Jurkat, Clone E6-1 (cell line): ENCODE results near the gene PARD3.
"Not testable (repeated sequence)": the region's sequence is repeated elsewhere in the genome, so short reads cannot be mapped to it uniquely, and the experiment has no call there.

Source experiments
- DNase-seq: peaks from one replicate; pipeline ENCODE4 v3.0.0-alpha.2; 2011; ENCODE audit warnings: low read depth, low spot score
- H3K4me3 ChIP-seq: 2 replicates; pipeline ENCODE4 v1.5.1; 2011; ENCODE audit warnings: mild to moderate bottlenecking, low read length, control low read depth, moderate library complexity

PARD3 gene

GRCh38 chr10:34444223-34445183 lies 370.6 kb downstream of the PARD3 start:
- H3K4me3 ChIP-seq: no peak overlapping the region
- DNase-seq: no peak

GRCh38 chr10:34439386-34439785 lies 375.7 kb downstream of the PARD3 start:
- not testable (repeated sequence) for DNase-seq, H3K4me3 ChIP-seq

- H3K4me3 ChIP-seq: no peak overlapping the region
- no peak for DNase-seq
These were observed 376.4 kb downstream of the PARD3 start for GRCh38 chr10:34438741-34439140.

- no peak for DNase-seq
- H3K4me3 ChIP-seq: no peak overlapping the region
These were observed 377.2 kb downstream of the PARD3 start for GRCh38 chr10:34437906-34438305.

- H3K4me3 ChIP-seq: no peak overlapping the region
- no peak for DNase-seq
These were observed 380.9 kb downstream of the PARD3 start for GRCh38 chr10:34434119-34434594.

GRCh38 chr10:34433241-34434076 lies 381.6 kb downstream of the PARD3 start:
- H3K4me3 ChIP-seq: no peak overlapping the region
- no peak for DNase-seq

- DNase-seq: no peak
- no peak overlapping the region for H3K4me3 ChIP-seq
These were observed 382.5 kb downstream of the PARD3 start for GRCh38 chr10:34432589-34432988.

GRCh38 chr10:34430685-34431084 lies 384.4 kb downstream of the PARD3 start:
- DNase-seq: no peak
- H3K4me3 ChIP-seq: no peak overlapping the region

GRCh38 chr10:34428501-34428900 lies 386.6 kb downstream of the PARD3 start:
- DNase-seq: no peak

GRCh38 chr10:34427911-34428216 lies 387.2 kb downstream of the PARD3 start:
- no peak overlapping the region for H3K4me3 ChIP-seq
- no peak for DNase-seq

More at GRCh38 chr10:34428501-34428900, 386.6 kb downstream of the PARD3 start:
- H3K4me3 ChIP-seq: no peak overlapping the region

GRCh38 chr10:34427158-34427910 lies 387.8 kb downstream of the PARD3 start:
- not testable (repeated sequence) for DNase-seq, H3K4me3 ChIP-seq

- DNase-seq, H3K4me3 ChIP-seq: not testable (repeated sequence)
These were observed 388.4 kb downstream of the PARD3 start for GRCh38 chr10:34426538-34427157.

GRCh38 chr10:34426041-34426440 lies 389.1 kb downstream of the PARD3 start:
- DNase-seq: no peak
- H3K4me3 ChIP-seq: no peak overlapping the region

GRCh38 chr10:34423673-34424625 lies 391.1 kb downstream of the PARD3 start:
- DNase-seq: no peak
- no peak overlapping the region for H3K4me3 ChIP-seq

- H3K4me3 ChIP-seq: no peak overlapping the region
- DNase-seq: no peak
These were observed 394.3 kb downstream of the PARD3 start for GRCh38 chr10:34420795-34421194.

- H3K4me3 ChIP-seq: no peak overlapping the region
- no peak for DNase-seq
These were observed 394.8 kb downstream of the PARD3 start for GRCh38 chr10:34420273-34420672.

GRCh38 chr10:34415039-34415438 lies 400.1 kb downstream of the PARD3 start:
- no peak for DNase-seq
- no peak overlapping the region for H3K4me3 ChIP-seq
